GM23338 (cell line): ENCODE results near the gene HUS1. TPM values are rescaled to one million over a fixed set of nuclear protein-coding genes. Genes with fewer than 3 reads are reported as not detected.

Source experiments
- ATAC-seq: fragments of 200-7000 bp; cut with Tn5 transposase; 3 replicates; pipeline ENCODE4 v1.9.1; 2020
- DNase-seq: peaks from one replicate; pipeline ENCODE4 v3.0.0-alpha.2; 2015; ENCODE audit warnings: low spot score
- H2AFZ ChIP-seq: fragments of 200-600 bp; sonication (generic); 2 replicates; pipeline ENCODE4 v1.8.0; 2016; ENCODE audit warnings: antibody characterized with exemption, mild to moderate bottlenecking, moderate library complexity
- H3F3A ChIP-seq: fragments of 200-600 bp; sonication (generic); replicated peaks from 2 replicates; pipeline ENCODE4 v1.8.0; 2017; ENCODE audit warnings: antibody characterized with exemption, mixed run types, low read depth
- H3K27ac ChIP-seq: fragments of 200-600 bp; sonication (generic); 2 replicates; pipeline ENCODE4 v1.6.1; 2016; ENCODE audit warnings: low read depth
- H3K27me3 ChIP-seq: fragments of 200-600 bp; sonication (generic); 2 replicates; pipeline ENCODE4 v1.8.0; 2016; ENCODE audit warnings: mild to moderate bottlenecking, mixed run types, moderate library complexity; ENCODE audit not compliant: insufficient read depth
- H3K36me3 ChIP-seq: fragments of 200-600 bp; sonication (generic); 2 replicates; pipeline ENCODE4 v1.8.0; 2016; ENCODE audit warnings: mild to moderate bottlenecking; ENCODE audit not compliant: insufficient read depth
- H3K4me1 ChIP-seq: fragments of 200-600 bp; sonication (generic); 2 replicates; pipeline ENCODE4 v1.8.0; 2016; ENCODE audit warnings: mild to moderate bottlenecking, moderate library complexity; ENCODE audit not compliant: insufficient read depth
- H3K4me2 ChIP-seq: fragments of 200-600 bp; sonication (generic); 2 replicates; pipeline ENCODE4 v1.7.1; 2017; ENCODE audit warnings: mixed run types
- H3K4me3 ChIP-seq: fragments of 200-600 bp; sonication (generic); 2 replicates; pipeline ENCODE4 v1.6.1; 2016; ENCODE audit warnings: mixed run types
- H3K79me2 ChIP-seq: fragments of 200-600 bp; sonication (generic); replicated peaks from 2 replicates; pipeline ENCODE4 v1.8.0; 2017; ENCODE audit warnings: mild to moderate bottlenecking; ENCODE audit not compliant: insufficient read depth
- H3K9me2 ChIP-seq: fragments of 200-600 bp; sonication (generic); 2 replicates; pipeline ENCODE4 v1.8.0; 2017; ENCODE audit not compliant: insufficient read depth
- H4K20me1 ChIP-seq: fragments of 200-600 bp; sonication (generic); replicated peaks from 2 replicates; pipeline ENCODE4 v1.8.0; 2017; ENCODE audit warnings: mild to moderate bottlenecking; ENCODE audit not compliant: insufficient read depth
- H3K27ac Mint-ChIP-seq: 2 replicates; pipeline ENCODE4 v1.8.0; 2020; ENCODE audit warnings: inconsistent platforms, mild to moderate bottlenecking, moderate library complexity, mixed read lengths
- H3K27me3 Mint-ChIP-seq: 3 replicates; pipeline ENCODE4 v1.8.0; 2022; ENCODE audit warnings: low read depth, mild to moderate bottlenecking, moderate library complexity, mixed read lengths, inconsistent platforms; ENCODE audit not compliant: insufficient read depth, poor library complexity
- H3K36me3 Mint-ChIP-seq: 3 replicates; pipeline ENCODE4 v1.8.0; 2021; ENCODE audit warnings: low read depth, mild to moderate bottlenecking, inconsistent platforms, moderate library complexity, mixed read lengths
- H3K4me1 Mint-ChIP-seq: 3 replicates; pipeline ENCODE4 v1.8.0; 2020; ENCODE audit warnings: mild to moderate bottlenecking, inconsistent platforms, mixed read lengths
- H3K4me3 Mint-ChIP-seq: 3 replicates; pipeline ENCODE4 v1.8.0; 2021; ENCODE audit warnings: moderate library complexity, mild to moderate bottlenecking, inconsistent platforms, mixed read lengths
- H3K9me3 Mint-ChIP-seq: 3 replicates; pipeline ENCODE4 v1.8.0; 2020; ENCODE audit warnings: moderate library complexity, mild to moderate bottlenecking, inconsistent platforms, mixed read lengths
- CREB1 ChIP-seq: fragments of 250-450 bp; sonication (Bioruptor Pico); IDR thresholded peaks from 2 replicates; pipeline ENCODE4 v1.5.0; 2020; ENCODE audit warnings: low read depth, mild to moderate bottlenecking, moderate library complexity
- EZH2 ChIP-seq: fragments of 200-600 bp; sonication (generic); IDR thresholded peaks from one replicate; pipeline ENCODE4 v1.8.0; 2017; ENCODE audit warnings: antibody characterized with exemption, mild to moderate bottlenecking, low read depth; ENCODE audit not compliant: unreplicated experiment
- EZH2phosphoT487 ChIP-seq: fragments of 200-600 bp; sonication (generic); IDR thresholded peaks from one replicate; pipeline ENCODE4 v1.8.1; 2018; ENCODE audit warnings: antibody characterized with exemption; ENCODE audit not compliant: unreplicated experiment
- JUNB ChIP-seq: IDR thresholded peaks from one replicate; pipeline ENCODE4 v1.6.1; 2016; ENCODE audit warnings: antibody characterized with exemption; ENCODE audit not compliant: unreplicated experiment
- NANOG ChIP-seq: IDR thresholded peaks from 2 replicates; pipeline ENCODE4 v1.6.1; 2016; ENCODE audit warnings: antibody characterized with exemption, borderline replicate concordance
- POLR2AphosphoS5 ChIP-seq: IDR thresholded peaks from 2 replicates; pipeline ENCODE4 v1.6.1; 2016; ENCODE audit warnings: antibody characterized with exemption, low read depth
- ZNF114 ChIP-seq: fragments of 250-450 bp; sonication (Bioruptor Pico); IDR thresholded peaks from 2 replicates; pipeline ENCODE4 v1.5.0; 2020; ENCODE audit warnings: mild to moderate bottlenecking, moderate library complexity
- ZNF462 ChIP-seq: fragments of 250-450 bp; sonication (Bioruptor Pico); IDR thresholded peaks from 2 replicates; pipeline ENCODE4 v1.5.0; 2020; ENCODE audit warnings: mild to moderate bottlenecking, moderate library complexity
- polyA plus RNA-seq: library from polyadenylated mRNA; unstranded; fragments of >200 nt; fragmentation: Nextera tagmentation; extraction: Ambion mirVana; gene quantifications from 2 replicates; pipeline ENCODE4 v1.2.1, GENCODE V29; 2016
- total RNA-seq: library from RNA; depleted of rRNA; stranded (reverse); fragments of >200 nt; shearing (Covaris generic); gene quantifications from 2 replicates; pipeline ENCODE4 v1.2.3, GENCODE V29; 2014
- TF ChIP-seq, protein P1 (sequence below): IDR thresholded peaks from 2 replicates; pipeline ENCODE4 v1.6.1; 2016; ENCODE audit warnings: antibody characterized with exemption
- TF ChIP-seq, protein P2 (sequence below): IDR thresholded peaks from one replicate; pipeline ENCODE4 v1.6.1; 2018; ENCODE audit warnings: antibody characterized with exemption; ENCODE audit not compliant: unreplicated experiment
- TF ChIP-seq, protein P3 (sequence below), 2 experiments: fragments of 200-600 bp in 1 of 2; sonication (generic) in 1 of 2; conservative IDR thresholded peaks; 2 replicates each; pipeline versions ENCODE4 v1.5.1 to v1.6.1; 2016 to 2017; ENCODE audit warnings: antibody characterized with exemption in 2 of 2, low read depth in 2 of 2, mild to moderate bottlenecking in 2 of 2, moderate library complexity in 1 of 2

HUS1 gene
- total and polyA plus RNA-seq, 2 experiments from 2014 or later, result 14.9 to 29.7 TPM

- TF ChIP-seq POLR2AphosphoS5 (no peak), JUNB (no peak), CREB1 (no peak), ZNF114 (no peak)
- TF ChIP-seq, protein P1, sequence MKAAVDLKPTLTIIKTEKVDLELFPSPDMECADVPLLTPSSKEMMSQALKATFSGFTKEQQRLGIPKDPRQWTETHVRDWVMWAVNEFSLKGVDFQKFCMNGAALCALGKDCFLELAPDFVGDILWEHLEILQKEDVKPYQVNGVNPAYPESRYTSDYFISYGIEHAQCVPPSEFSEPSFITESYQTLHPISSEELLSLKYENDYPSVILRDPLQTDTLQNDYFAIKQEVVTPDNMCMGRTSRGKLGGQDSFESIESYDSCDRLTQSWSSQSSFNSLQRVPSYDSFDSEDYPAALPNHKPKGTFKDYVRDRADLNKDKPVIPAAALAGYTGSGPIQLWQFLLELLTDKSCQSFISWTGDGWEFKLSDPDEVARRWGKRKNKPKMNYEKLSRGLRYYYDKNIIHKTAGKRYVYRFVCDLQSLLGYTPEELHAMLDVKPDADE, result no peak
- TF ChIP-seq, protein P2, sequence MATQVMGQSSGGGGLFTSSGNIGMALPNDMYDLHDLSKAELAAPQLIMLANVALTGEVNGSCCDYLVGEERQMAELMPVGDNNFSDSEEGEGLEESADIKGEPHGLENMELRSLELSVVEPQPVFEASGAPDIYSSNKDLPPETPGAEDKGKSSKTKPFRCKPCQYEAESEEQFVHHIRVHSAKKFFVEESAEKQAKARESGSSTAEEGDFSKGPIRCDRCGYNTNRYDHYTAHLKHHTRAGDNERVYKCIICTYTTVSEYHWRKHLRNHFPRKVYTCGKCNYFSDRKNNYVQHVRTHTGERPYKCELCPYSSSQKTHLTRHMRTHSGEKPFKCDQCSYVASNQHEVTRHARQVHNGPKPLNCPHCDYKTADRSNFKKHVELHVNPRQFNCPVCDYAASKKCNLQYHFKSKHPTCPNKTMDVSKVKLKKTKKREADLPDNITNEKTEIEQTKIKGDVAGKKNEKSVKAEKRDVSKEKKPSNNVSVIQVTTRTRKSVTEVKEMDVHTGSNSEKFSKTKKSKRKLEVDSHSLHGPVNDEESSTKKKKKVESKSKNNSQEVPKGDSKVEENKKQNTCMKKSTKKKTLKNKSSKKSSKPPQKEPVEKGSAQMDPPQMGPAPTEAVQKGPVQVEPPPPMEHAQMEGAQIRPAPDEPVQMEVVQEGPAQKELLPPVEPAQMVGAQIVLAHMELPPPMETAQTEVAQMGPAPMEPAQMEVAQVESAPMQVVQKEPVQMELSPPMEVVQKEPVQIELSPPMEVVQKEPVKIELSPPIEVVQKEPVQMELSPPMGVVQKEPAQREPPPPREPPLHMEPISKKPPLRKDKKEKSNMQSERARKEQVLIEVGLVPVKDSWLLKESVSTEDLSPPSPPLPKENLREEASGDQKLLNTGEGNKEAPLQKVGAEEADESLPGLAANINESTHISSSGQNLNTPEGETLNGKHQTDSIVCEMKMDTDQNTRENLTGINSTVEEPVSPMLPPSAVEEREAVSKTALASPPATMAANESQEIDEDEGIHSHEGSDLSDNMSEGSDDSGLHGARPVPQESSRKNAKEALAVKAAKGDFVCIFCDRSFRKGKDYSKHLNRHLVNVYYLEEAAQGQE, result no peak
These were observed 11.7 kb downstream of the HUS1 start (continued) for GRCh38 chr7:47967708-47968107.

DNA sequence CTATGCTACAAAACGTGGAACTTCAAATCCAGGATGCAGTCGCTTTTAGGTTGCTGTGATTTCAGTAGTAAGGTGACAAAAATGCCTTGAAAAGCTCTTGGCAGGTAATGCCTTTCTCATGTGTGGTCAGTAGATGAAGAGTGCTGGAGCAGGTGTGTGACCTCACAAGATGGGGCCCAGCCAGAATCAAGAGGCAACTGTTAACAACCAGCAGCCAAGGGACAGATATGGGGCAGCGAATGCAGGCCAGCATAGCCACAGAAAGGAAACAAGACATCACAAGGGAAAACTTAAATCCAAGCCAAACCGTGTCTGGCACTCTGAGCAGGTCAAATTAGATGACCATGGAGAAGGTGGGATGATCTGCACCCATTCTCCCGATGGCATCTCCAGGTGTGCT lies 12.3 kb downstream of the HUS1 start:
- Mint-ChIP-seq H3K4me1 (peaks cover 15% of the 10 kb centered on the region), H3K9me3 (no peaks in the 10 kb centered on the region), H3K36me3 (peaks cover 85% of the 10 kb centered on the region), H3K27ac (no peak overlapping the region), H3K4me3 (no peak overlapping the region), H3K27me3 (peaks cover 3% of the 10 kb centered on the region)
- Histone ChIP-seq H3K27me3 (no peaks in the 10 kb centered on the region), H3K9me2 (no peaks in the 10 kb centered on the region; the same call in 1 of the 2 replicates), H3F3A (no peaks in the 10 kb centered on the region), H4K20me1 (peaks cover 3% of the 10 kb centered on the region), H3K79me2 (0 out of 2 replicates have a peak, but pooled peaks cover 3% of the 10 kb centered on the region), H3K27ac (no peak overlapping the region), H3K4me2 (no peak overlapping the region), H2AFZ (no peak overlapping the region), H3K4me1 (no peaks in the 10 kb centered on the region), H3K4me3 (no peak overlapping the region), H3K36me3 (peaks cover 47% of the 10 kb centered on the region)
- DNase-seq, result no peak
- no peak for ATAC-seq
- no peak for TF ChIP-seq POLR2AphosphoS5
- TF ChIP-seq ZNF114, result no peak
- TF ChIP-seq, protein P1, result no peak
- no peak for TF ChIP-seq EZH2phosphoT487
- no peak for TF ChIP-seq NANOG
- no peak for TF ChIP-seq ZNF462 (CRISPR knock-in tag)
- TF ChIP-seq, protein P3, sequence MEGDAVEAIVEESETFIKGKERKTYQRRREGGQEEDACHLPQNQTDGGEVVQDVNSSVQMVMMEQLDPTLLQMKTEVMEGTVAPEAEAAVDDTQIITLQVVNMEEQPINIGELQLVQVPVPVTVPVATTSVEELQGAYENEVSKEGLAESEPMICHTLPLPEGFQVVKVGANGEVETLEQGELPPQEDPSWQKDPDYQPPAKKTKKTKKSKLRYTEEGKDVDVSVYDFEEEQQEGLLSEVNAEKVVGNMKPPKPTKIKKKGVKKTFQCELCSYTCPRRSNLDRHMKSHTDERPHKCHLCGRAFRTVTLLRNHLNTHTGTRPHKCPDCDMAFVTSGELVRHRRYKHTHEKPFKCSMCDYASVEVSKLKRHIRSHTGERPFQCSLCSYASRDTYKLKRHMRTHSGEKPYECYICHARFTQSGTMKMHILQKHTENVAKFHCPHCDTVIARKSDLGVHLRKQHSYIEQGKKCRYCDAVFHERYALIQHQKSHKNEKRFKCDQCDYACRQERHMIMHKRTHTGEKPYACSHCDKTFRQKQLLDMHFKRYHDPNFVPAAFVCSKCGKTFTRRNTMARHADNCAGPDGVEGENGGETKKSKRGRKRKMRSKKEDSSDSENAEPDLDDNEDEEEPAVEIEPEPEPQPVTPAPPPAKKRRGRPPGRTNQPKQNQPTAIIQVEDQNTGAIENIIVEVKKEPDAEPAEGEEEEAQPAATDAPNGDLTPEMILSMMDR (conservative IDR thresholded peaks at IDR 0.05; ENCODE audit: low read depth in 2 of 2), result no peak
- TF ChIP-seq EZH2, result no peak
